DOHH2 (cell line): ENCODE results near the gene CYBRD1.

Source experiments
- H3F3A ChIP-seq: fragments of 200-600 bp; sonication (generic), shearing (Covaris generic); 2 replicates; pipeline ENCODE4 v1.6.0; 2016; ENCODE audit warnings: antibody characterized with exemption, mild to moderate bottlenecking; ENCODE audit not compliant: control insufficient read depth, insufficient read depth
- H3K27ac ChIP-seq: fragments of 200-600 bp; sonication (generic); 2 replicates; pipeline ENCODE4 v1.5.1; 2014; ENCODE audit warnings: low read depth, mild to moderate bottlenecking, low read length, moderate library complexity
- H3K27me3 ChIP-seq: fragments of 200-600 bp; sonication (generic); 2 replicates; pipeline ENCODE4 v1.6.1; 2014; ENCODE audit warnings: mild to moderate bottlenecking, low read length, mixed read lengths; ENCODE audit not compliant: control insufficient read depth
- H3K36me3 ChIP-seq: fragments of 200-600 bp; sonication (generic); 2 replicates; pipeline ENCODE4 v1.6.1; 2014; ENCODE audit warnings: mild to moderate bottlenecking, low read length, moderate library complexity, mixed read lengths; ENCODE audit not compliant: control insufficient read depth
- H3K4me1 ChIP-seq: fragments of 200-600 bp; sonication (generic); 2 replicates; pipeline ENCODE4 v1.6.1; 2014; ENCODE audit warnings: mild to moderate bottlenecking, low read length, mixed read lengths; ENCODE audit not compliant: control insufficient read depth
- H3K4me2 ChIP-seq: fragments of 200-600 bp; sonication (generic); 2 replicates; pipeline ENCODE4 v1.6.0; 2014; ENCODE audit warnings: mild to moderate bottlenecking, low read length, moderate library complexity
- H3K4me3 ChIP-seq: fragments of 200-600 bp; sonication (generic); 2 replicates; pipeline ENCODE4 v1.5.1; 2014; ENCODE audit warnings: mild to moderate bottlenecking, low read length, mixed read lengths
- H3K79me2 ChIP-seq: fragments of 200-600 bp; sonication (generic); 2 replicates; pipeline ENCODE4 v1.6.1; 2014; ENCODE audit warnings: mild to moderate bottlenecking, low read length, mixed read lengths; ENCODE audit not compliant: control insufficient read depth
- H3K9me2 ChIP-seq: fragments of 200-600 bp; sonication (generic); replicated peaks from 2 replicates; pipeline ENCODE4 v1.6.1; 2014; ENCODE audit warnings: mild to moderate bottlenecking, low read length, mixed read lengths; ENCODE audit not compliant: control insufficient read depth
- H3K9me3 ChIP-seq: fragments of 200-600 bp; sonication (generic); 2 replicates; pipeline ENCODE4 v1.6.1; 2014; ENCODE audit warnings: antibody characterized with exemption, low read length, mixed read lengths; ENCODE audit not compliant: control insufficient read depth, insufficient read depth
- H4K20me1 ChIP-seq: fragments of 200-600 bp; sonication (generic); 2 replicates; pipeline ENCODE4 v1.6.0; 2014; ENCODE audit warnings: low read depth, mild to moderate bottlenecking, antibody characterized with exemption, low read length, moderate library complexity; ENCODE audit not compliant: control insufficient read depth, insufficient read depth
- EZH2phosphoT487 ChIP-seq: fragments of 200-600 bp; sonication (generic); IDR thresholded peaks from 2 replicates; pipeline ENCODE4 v1.6.1; 2017; ENCODE audit warnings: borderline replicate concordance, mild to moderate bottlenecking, antibody characterized with exemption, low read length, moderate library complexity, mixed read lengths
- TF ChIP-seq, protein P1 (sequence below): fragments of 200-600 bp; sonication (generic); IDR thresholded peaks from one replicate; pipeline ENCODE4 v1.5.1; 2014; ENCODE audit warnings: antibody characterized with exemption, mild to moderate bottlenecking, low read depth, low read length; ENCODE audit not compliant: poor library complexity, severe bottlenecking

The CYBRD1 gene

DNA sequence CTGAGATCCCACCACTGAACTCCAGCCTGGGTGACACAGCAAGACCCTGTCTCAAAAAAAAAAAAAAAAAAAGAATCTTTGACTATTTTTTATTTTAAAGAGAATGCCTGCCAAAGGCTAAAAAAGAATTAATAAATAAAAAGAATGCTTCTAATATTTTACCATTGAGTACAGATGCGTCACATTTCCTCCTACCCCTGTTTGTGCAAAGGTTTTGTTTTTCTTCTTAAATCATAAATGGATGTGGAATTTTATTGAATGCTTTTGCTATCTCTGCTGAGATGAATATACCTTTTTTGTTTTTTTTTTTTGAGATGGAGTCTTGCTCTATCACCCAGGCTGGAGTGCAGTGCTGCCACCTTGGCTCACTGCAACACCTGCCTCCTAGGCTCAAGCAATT lies 22.8 kb downstream of the CYBRD1 start:
- Histone ChIP-seq H3K9me3 (no peaks in the 10 kb centered on the region), H3K9me2 (no peaks in the 10 kb centered on the region), H3K79me2 (no peaks in the 10 kb centered on the region), H4K20me1 (no peaks in the 10 kb centered on the region), H3K4me1 (no peaks in the 10 kb centered on the region), H3K27ac (no peak overlapping the region), H3K36me3 (no peaks in the 10 kb centered on the region), H3F3A (no peaks in the 10 kb centered on the region), H3K4me3 (no peak overlapping the region), H3K4me2 (no peak overlapping the region), H3K27me3 (peaks cover 9% of the 10 kb centered on the region)
- TF ChIP-seq EZH2phosphoT487, result no peak
- TF ChIP-seq, protein P1, sequence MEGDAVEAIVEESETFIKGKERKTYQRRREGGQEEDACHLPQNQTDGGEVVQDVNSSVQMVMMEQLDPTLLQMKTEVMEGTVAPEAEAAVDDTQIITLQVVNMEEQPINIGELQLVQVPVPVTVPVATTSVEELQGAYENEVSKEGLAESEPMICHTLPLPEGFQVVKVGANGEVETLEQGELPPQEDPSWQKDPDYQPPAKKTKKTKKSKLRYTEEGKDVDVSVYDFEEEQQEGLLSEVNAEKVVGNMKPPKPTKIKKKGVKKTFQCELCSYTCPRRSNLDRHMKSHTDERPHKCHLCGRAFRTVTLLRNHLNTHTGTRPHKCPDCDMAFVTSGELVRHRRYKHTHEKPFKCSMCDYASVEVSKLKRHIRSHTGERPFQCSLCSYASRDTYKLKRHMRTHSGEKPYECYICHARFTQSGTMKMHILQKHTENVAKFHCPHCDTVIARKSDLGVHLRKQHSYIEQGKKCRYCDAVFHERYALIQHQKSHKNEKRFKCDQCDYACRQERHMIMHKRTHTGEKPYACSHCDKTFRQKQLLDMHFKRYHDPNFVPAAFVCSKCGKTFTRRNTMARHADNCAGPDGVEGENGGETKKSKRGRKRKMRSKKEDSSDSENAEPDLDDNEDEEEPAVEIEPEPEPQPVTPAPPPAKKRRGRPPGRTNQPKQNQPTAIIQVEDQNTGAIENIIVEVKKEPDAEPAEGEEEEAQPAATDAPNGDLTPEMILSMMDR, result no peak

DNA sequence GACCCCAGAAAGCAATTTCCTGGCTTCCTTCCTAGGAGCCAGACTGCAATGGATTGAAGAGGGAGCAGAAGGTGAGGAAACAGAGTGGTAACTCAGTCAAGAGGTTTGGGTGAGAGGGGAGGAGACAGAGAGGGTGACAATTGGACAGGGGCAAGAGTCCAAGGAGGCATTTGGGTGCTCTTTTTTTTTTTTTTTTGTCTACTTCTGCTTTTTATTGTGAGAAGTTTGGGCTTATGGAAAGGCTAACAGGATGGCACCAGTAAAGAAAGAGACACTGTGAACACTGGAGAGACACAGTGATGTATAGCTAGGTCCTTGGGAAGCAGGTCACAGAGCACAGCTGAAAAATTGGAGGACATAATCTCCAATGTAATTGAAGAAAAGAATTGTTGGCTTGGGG lies 25.0 kb downstream of the CYBRD1 start:
- Histone ChIP-seq H3K27me3 (peaks cover 15% of the 10 kb centered on the region), H3K27ac (no peak overlapping the region), H3K4me2 (no peak overlapping the region), H3K79me2 (no peaks in the 10 kb centered on the region), H3K4me3 (no peak overlapping the region), H3K4me1 (no peaks in the 10 kb centered on the region), H3K36me3 (no peaks in the 10 kb centered on the region), H3K9me3 (no peaks in the 10 kb centered on the region), H4K20me1 (no peaks in the 10 kb centered on the region), H3F3A (no peaks in the 10 kb centered on the region), H3K9me2 (no peaks in the 10 kb centered on the region)
- TF ChIP-seq, protein P1, result no peak
- TF ChIP-seq EZH2phosphoT487, result no peak

DNA sequence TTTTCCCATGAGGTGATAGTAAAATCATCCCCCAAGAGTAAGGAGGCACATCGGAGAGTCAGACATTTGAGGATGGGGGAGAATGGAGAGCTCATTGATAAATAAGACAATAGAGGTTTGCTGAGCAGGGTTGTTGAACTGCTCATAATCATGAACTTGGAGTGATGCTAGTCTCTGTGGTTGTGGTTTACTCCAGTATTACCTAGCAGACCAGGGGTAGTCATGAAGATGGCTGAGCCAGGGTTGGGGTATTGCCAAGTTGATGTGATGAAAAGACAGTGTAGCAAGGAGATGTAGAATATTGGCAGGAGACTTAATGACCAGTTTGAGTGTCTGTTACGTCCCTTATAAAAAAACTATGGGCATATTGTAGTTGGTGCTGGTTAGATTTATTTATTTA lies 25.4 kb downstream of the CYBRD1 start:
- no peaks in the 10 kb centered on the region for H4K20me1 ChIP-seq
- no peak for TF ChIP-seq EZH2phosphoT487
- TF ChIP-seq, protein P1, result no peak
- no peak overlapping the region for H3K4me3 ChIP-seq
- no peak overlapping the region for H3K4me2 ChIP-seq
- no peak overlapping the region for H3K27ac ChIP-seq
- peaks cover 17% of the 10 kb centered on the region for H3K27me3 ChIP-seq
- H3K79me2 ChIP-seq, result no peaks in the 10 kb centered on the region
- no peaks in the 10 kb centered on the region for H3F3A ChIP-seq
- no peaks in the 10 kb centered on the region for H3K36me3 ChIP-seq
- no peaks in the 10 kb centered on the region for H3K9me2 ChIP-seq
- no peaks in the 10 kb centered on the region for H3K9me3 ChIP-seq
- H3K4me1 ChIP-seq, result no peaks in the 10 kb centered on the region

DNA sequence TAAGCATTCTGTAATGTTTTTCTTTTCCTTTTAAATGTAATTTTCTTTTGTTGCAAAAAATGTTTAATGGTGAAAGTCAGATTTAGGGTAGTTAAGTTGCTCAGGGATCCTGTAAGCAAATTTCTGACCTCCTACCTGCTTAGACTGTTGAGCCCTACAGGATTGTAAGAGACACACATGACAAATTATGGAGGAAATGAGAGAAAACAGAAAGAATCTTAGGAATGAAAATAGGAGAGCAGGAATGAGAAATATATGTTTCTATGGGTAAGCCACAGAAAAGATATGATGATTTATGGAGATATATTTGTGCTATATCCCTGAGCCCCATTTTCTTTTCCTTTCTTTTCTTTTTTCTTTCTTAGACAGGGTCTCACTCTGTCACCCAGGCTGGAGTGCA lies 28.3 kb downstream of the CYBRD1 start:
- Histone ChIP-seq H3K36me3 (no peaks in the 10 kb centered on the region), H3K9me3 (no peaks in the 10 kb centered on the region), H3K27ac (no peak overlapping the region), H3K4me3 (no peak overlapping the region), H3K79me2 (no peaks in the 10 kb centered on the region), H3K4me1 (no peaks in the 10 kb centered on the region), H3K9me2 (no peaks in the 10 kb centered on the region), H3F3A (no peaks in the 10 kb centered on the region), H3K27me3 (peaks cover 10% of the 10 kb centered on the region), H4K20me1 (no peaks in the 10 kb centered on the region), H3K4me2 (no peak overlapping the region)
- no peak for TF ChIP-seq EZH2phosphoT487
- TF ChIP-seq, protein P1, result no peak
